PC-3 (cell line): ENCODE data around the gene ASIC5.

ENCODE experiments used
- CTCF ChIP-seq: fragments of 300-600 bp; sonication (generic); conservative IDR thresholded peaks from 2 replicates; pipeline ENCODE4 v1.5.1; 2017; ENCODE audit warnings: antibody characterized with exemption, low read depth, mild to moderate bottlenecking, low read length
- EZH2phosphoT487 ChIP-seq: fragments of 300-600 bp; sonication (generic); IDR thresholded peaks from 2 replicates; pipeline ENCODE4 v1.6.1; 2018; ENCODE audit warnings: mild to moderate bottlenecking, antibody characterized with exemption, low read length, borderline replicate concordance

GRCh38 chr4:155881555-155881954 is 15.5 kb upstream of the ASIC5 start:
- no peak for TF ChIP-seq CTCF
- no peak for TF ChIP-seq EZH2phosphoT487
